K562 (cell line): Measurements from ENCODE around the gene TUBB2A. TPM values are rescaled to one million over a fixed set of nuclear protein-coding genes. Genes with fewer than 3 reads are reported as not detected.
A peak's percentile ranks its signal among the peaks of the same experiment; 100 is the strongest.

Source experiments
- CUX1 ChIP-seq: fragments of 200-800 bp; sonication (Bioruptor generic); IDR thresholded peaks from 2 replicates; pipeline ENCODE4 v1.6.1; 2016; ENCODE audit warnings: missing genetic modification characterization, missing compliant biosample characterization
- ESRRB ChIP-seq: fragments of 250-450 bp; sonication (Bioruptor Pico); IDR thresholded peaks from 2 replicates; pipeline ENCODE4 v1.5.0; 2020; ENCODE audit warnings: mild to moderate bottlenecking, moderate library complexity, borderline replicate concordance
- NCOA2 ChIP-seq, 2 experiments: fragments of 450-650 bp; IDR thresholded peaks; 2 replicates each; pipeline ENCODE4 v1.6.1; 2018; ENCODE audit warnings: mild to moderate bottlenecking in 2 of 2, moderate library complexity in 1 of 2; ENCODE audit not compliant: partially characterized antibody in 2 of 2
- NR4A1 ChIP-seq, 2 experiments: fragments of 250-450 bp in 1 of 2; fragments of 450-650 bp in 1 of 2; sonication (Bioruptor Pico) in 1 of 2; IDR thresholded peaks; 2 replicates each; pipeline versions ENCODE4 v1.4.0 to v1.6.1; 2016 to 2020; ENCODE audit warnings: mild to moderate bottlenecking in 2 of 2, missing compliant biosample characterization in 1 of 2, missing genetic modification characterization in 1 of 2, moderate library complexity in 1 of 2
- RCOR1 ChIP-seq, 2 experiments: IDR thresholded peaks; 2 replicates each; pipeline ENCODE4 v1.6.1; 2012; ENCODE audit warnings: low read depth in 2 of 2, low read length in 2 of 2, borderline replicate concordance in 1 of 2, improper control_type of control experiment in 1 of 2
- REST ChIP-seq, 2 experiments: fragments of 450-650 bp; formaldehyde crosslinking in 1 of 2; IDR thresholded peaks; 2 replicates each; pipeline versions ENCODE4 v1.4.0 to v1.6.1; 2014 to 2020; ENCODE audit warnings: mild to moderate bottlenecking in 2 of 2, borderline replicate concordance in 1 of 2, low read depth in 1 of 2
- SLC30A9 ChIP-seq: fragments of 250-450 bp; sonication (Bioruptor Pico); IDR thresholded peaks from 2 replicates; pipeline ENCODE4 v1.8.0; 2022; ENCODE audit warnings: mild to moderate bottlenecking, moderate library complexity
- TEAD4 ChIP-seq, 2 experiments: sonication (generic) in 1 of 2; formaldehyde crosslinking in 1 of 2; IDR thresholded peaks; 2 replicates each; pipeline versions ENCODE4 v1.6.1 to v1.8.0; 2012 to 2022; ENCODE audit warnings: borderline replicate concordance in 1 of 2, inconsistent platforms in 1 of 2, low read length in 1 of 2, mild to moderate bottlenecking in 1 of 2, missing genetic modification reagents in 1 of 2
- ZNF124 ChIP-seq: sonication (generic); formaldehyde crosslinking; IDR thresholded peaks from 2 replicates; pipeline ENCODE4 v1.8.1; 2022; ENCODE audit warnings: missing genetic modification reagents
- polyA plus RNA-seq, 8 experiments: library from polyadenylated mRNA; depleted of rRNA in 4 of 8; stranded (reverse) in 5 of 8; unstranded in 3 of 8; fragments of >200 nt; fragmentation: Nextera tagmentation in 2 of 8; fragmentation: Illumina TruSeq in 1 of 8; extraction: Ambion mirVana in 2 of 8; extraction: Trizol in 1 of 8; gene quantifications; 2 replicates each; pipeline versions ENCODE4 v1.2.1 to v1.2.3, GENCODE V29; 2011 to 2014; ENCODE audit warnings: inconsistent platforms in 1 of 8, missing spikeins in 1 of 8
- total RNA-seq, 7 experiments: library from RNA; depleted of rRNA in 6 of 7; stranded (reverse); fragments of >200 nt in 6 of 7; fragmentation: Illumina TruSeq in 2 of 7; extraction: Trizol in 2 of 7; gene quantifications; 2 replicates each; pipeline versions ENCODE4 v1.2.1 to v1.2.3, GENCODE V29; 2011 to 2021; ENCODE audit warnings: low replicate concordance in 1 of 7
- TF ChIP-seq, protein P1 (sequence below): sonication (generic); formaldehyde crosslinking; IDR thresholded peaks from 2 replicates; pipeline ENCODE4 v1.8.1; 2023; ENCODE audit warnings: mild to moderate bottlenecking, missing genetic modification reagents

TUBB2A gene
- total and polyA plus RNA-seq, 9 of the 15 experiments (the other 6 are each of a cell fraction or from before 2014, with no cell fraction given) = 3.6 to 92.1 (median 45.6) TPM

DNA sequence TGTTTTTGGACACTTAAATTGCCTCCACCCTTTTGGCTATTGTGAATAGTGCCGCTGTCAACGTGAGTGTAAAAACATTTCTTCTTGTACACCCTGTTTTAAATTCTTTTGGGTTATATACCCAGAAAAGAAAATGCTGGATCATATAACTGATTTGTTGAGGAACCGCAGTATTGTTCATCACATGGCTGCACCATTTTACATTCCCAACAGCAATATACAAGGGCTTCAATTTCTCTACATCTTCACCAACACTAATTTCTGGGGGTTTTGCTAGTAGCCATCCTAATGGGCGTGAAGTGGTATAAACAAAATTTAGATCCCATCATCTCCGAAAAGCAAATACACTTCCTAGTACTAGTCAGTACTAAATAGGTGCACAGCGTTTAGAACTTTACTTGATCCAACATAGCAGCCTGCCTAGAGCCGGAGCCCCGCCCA lies 39.4 kb downstream of the TUBB2A start (continued):
- TF ChIP-seq REST (IDR thresholded peaks at IDR 0.05; ENCODE audit: borderline replicate concordance) (no peak), REST (CRISPR knock-in tag; IDR thresholded peaks at IDR 0.05; ENCODE audit: low read depth) (no peak), NCOA2 (IDR thresholded peaks at IDR 0.05; ENCODE audit: partially characterized antibody in 2 of 2) (no peak), ZNF124 (no peak), ESRRB (CRISPR knock-in tag) (no peak), RCOR1 (IDR thresholded peaks at IDR 0.05; ENCODE audit: borderline replicate concordance in 1 of 2, low read depth in 2 of 2, low read length in 2 of 2) (peak in 1 of 2 experiments; percentile 10; a peak in 1 of 4 replicates), TEAD4 (IDR thresholded peaks at IDR 0.05; ENCODE audit: low read length) (peak; percentile 36; the same call in 1 of the 2 replicates), TEAD4 (CRISPR knock-in tag; IDR thresholded peaks at IDR 0.05; ENCODE audit: borderline replicate concordance) (no peak), NR4A1 (CRISPR knock-in tag; IDR thresholded peaks at IDR 0.05) (no peak), NR4A1 (tag; IDR thresholded peaks at IDR 0.05) (no peak), SLC30A9 (CRISPR knock-in tag) (no peak), CUX1 (CRISPR knock-in tag) (no peak)
- TF ChIP-seq, protein P1, sequence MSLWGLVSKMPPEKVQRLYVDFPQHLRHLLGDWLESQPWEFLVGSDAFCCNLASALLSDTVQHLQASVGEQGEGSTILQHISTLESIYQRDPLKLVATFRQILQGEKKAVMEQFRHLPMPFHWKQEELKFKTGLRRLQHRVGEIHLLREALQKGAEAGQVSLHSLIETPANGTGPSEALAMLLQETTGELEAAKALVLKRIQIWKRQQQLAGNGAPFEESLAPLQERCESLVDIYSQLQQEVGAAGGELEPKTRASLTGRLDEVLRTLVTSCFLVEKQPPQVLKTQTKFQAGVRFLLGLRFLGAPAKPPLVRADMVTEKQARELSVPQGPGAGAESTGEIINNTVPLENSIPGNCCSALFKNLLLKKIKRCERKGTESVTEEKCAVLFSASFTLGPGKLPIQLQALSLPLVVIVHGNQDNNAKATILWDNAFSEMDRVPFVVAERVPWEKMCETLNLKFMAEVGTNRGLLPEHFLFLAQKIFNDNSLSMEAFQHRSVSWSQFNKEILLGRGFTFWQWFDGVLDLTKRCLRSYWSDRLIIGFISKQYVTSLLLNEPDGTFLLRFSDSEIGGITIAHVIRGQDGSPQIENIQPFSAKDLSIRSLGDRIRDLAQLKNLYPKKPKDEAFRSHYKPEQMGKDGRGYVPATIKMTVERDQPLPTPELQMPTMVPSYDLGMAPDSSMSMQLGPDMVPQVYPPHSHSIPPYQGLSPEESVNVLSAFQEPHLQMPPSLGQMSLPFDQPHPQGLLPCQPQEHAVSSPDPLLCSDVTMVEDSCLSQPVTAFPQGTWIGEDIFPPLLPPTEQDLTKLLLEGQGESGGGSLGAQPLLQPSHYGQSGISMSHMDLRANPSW (CRISPR knock-in tag) = peak; percentile 31; the same call in 1 of the 2 replicates
